Jurkat, Clone E6-1 (cell line): ENCODE data around the gene ECE1.
A peak's percentile ranks its signal among the peaks of the same experiment; 100 is the strongest.
"Not testable (repeated sequence)": the region's sequence is repeated elsewhere in the genome, so short reads cannot be mapped to it uniquely, and the experiment has no call there.

ENCODE experiments used
- DNase-seq: peaks from one replicate; pipeline ENCODE4 v3.0.0-alpha.2; 2011; ENCODE audit warnings: low read depth, low spot score
- H3K4me3 ChIP-seq: 2 replicates; pipeline ENCODE4 v1.5.1; 2011; ENCODE audit warnings: mild to moderate bottlenecking, low read length, control low read depth, moderate library complexity

Gene ECE1

GRCh38 chr1:21295545-21295944, 5.3 kb upstream of the ECE1 start:
- DNase-seq: no peak
- H3K4me3 ChIP-seq: no peak overlapping the region

- DNase-seq: no peak
- no peak overlapping the region for H3K4me3 ChIP-seq
Observed at GRCh38 chr1:21295002-21295401, 4.7 kb upstream of the ECE1 start.

- DNase-seq: peak; percentile 66
- peak overlapping the region; percentile 7 for H3K4me3 ChIP-seq
Observed at GRCh38 chr1:21294266-21294989, 4.2 kb upstream of the ECE1 start.

- no peak for DNase-seq
- peak overlapping the region; percentile 25 for H3K4me3 ChIP-seq
Observed at GRCh38 chr1:21293537-21294265, 3.4 kb upstream of the ECE1 start.

GRCh38 chr1:21292984-21293536, 2.8 kb upstream of the ECE1 start:
- H3K4me3 ChIP-seq: peak overlapping the region; percentile 25
- DNase-seq: no peak

GRCh38 chr1:21292503-21292983, 2.3 kb upstream of the ECE1 start:
- DNase-seq: no peak
- no peak overlapping the region for H3K4me3 ChIP-seq

GRCh38 chr1:21291964-21292363, 1.7 kb upstream of the ECE1 start:
- DNase-seq: no peak
- H3K4me3 ChIP-seq: no peak overlapping the region

GRCh38 chr1:21291184-21291583, 921 bp upstream of the ECE1 start:
- no peak overlapping the region for H3K4me3 ChIP-seq
- no peak for DNase-seq

GRCh38 chr1:21290546-21290944, 282 bp upstream of the ECE1 start:
- DNase-seq: no peak
- peak overlapping the region; percentile 62 for H3K4me3 ChIP-seq

GRCh38 chr1:21289127-21289526, 1.1 kb downstream of the ECE1 start:
- H3K4me3 ChIP-seq: no peak overlapping the region; the same call in 1 of the 2 replicates
- no peak for DNase-seq

- no peak overlapping the region for H3K4me3 ChIP-seq
- DNase-seq: no peak
Observed at GRCh38 chr1:21287905-21288514, 2.3 kb downstream of the ECE1 start.

GRCh38 chr1:21285386-21285785, 4.9 kb downstream of the ECE1 start:
- not testable (repeated sequence) for DNase-seq, H3K4me3 ChIP-seq

- no peak overlapping the region for H3K4me3 ChIP-seq
- no peak for DNase-seq
Observed at GRCh38 chr1:21285055-21285372, 5.2 kb downstream of the ECE1 start.

GRCh38 chr1:21284206-21285054, 5.8 kb downstream of the ECE1 start:
- no peak overlapping the region for H3K4me3 ChIP-seq
- DNase-seq: no peak

- DNase-seq: no peak
- H3K4me3 ChIP-seq: no peak overlapping the region
Observed at GRCh38 chr1:21283524-21283923, 6.7 kb downstream of the ECE1 start.

GRCh38 chr1:21282020-21282419, 8.2 kb downstream of the ECE1 start:
- not testable (repeated sequence) for DNase-seq

GRCh38 chr1:21280482-21280881, 9.8 kb downstream of the ECE1 start:
- no peak overlapping the region for H3K4me3 ChIP-seq
- DNase-seq: no peak

More at GRCh38 chr1:21282020-21282419, 8.2 kb downstream of the ECE1 start:
- H3K4me3 ChIP-seq: not testable (repeated sequence)

- no peak for DNase-seq
Observed at GRCh38 chr1:21280011-21280471, 10.2 kb downstream of the ECE1 start.

More at GRCh38 chr1:21280011-21280471, 10.2 kb downstream of the ECE1 start:
- no peak overlapping the region for H3K4me3 ChIP-seq
